GM21723 (cell line): ENCODE results near the gene SOX15.
A peak's percentile ranks its signal among the peaks of the same experiment; 100 is the strongest.
"Not testable (repeated sequence)": the region's sequence is repeated elsewhere in the genome, so short reads cannot be mapped to it uniquely, and the experiment has no call there.

Experiments
- ATAC-seq: cut with Tn5 transposase; IDR thresholded peaks from one replicate; pipeline ENCODE4 v1.9.1; 2021; ENCODE audit warnings: mild to moderate bottlenecking, moderate library complexity; ENCODE audit not compliant: unreplicated experiment

SOX15 gene

GRCh38 chr17:7589891-7590691 lies at the start of gene SOX15:
SOX15 (minus strand) TSS chr17:7590094; CDS start chr17:7589676, 418 bp downstream.
- ATAC-seq: no peak

GRCh38 chr17:7636163-7636562 lies 46.3 kb upstream of the SOX15 start:
- no peak for ATAC-seq

GRCh38 chr17:7634384-7634783 lies 44.5 kb upstream of the SOX15 start:
- ATAC-seq: no peak

GRCh38 chr17:7633093-7633492 lies 43.2 kb upstream of the SOX15 start:
- no peak for ATAC-seq

GRCh38 chr17:7632492-7632894 lies 42.6 kb upstream of the SOX15 start:
- ATAC-seq: no peak

- ATAC-seq: no peak
Observed at GRCh38 chr17:7631398-7632380, 41.8 kb upstream of the SOX15 start.

GRCh38 chr17:7629939-7630571 lies 40.2 kb upstream of the SOX15 start, which contains the start of gene SHBG:
SHBG (plus strand) TSS chr17:7630135; CDS start chr17:7630173, 38 bp downstream.
- no peak for ATAC-seq

- ATAC-seq: peak; percentile 77
Observed at GRCh38 chr17:7627250-7628121, 37.6 kb upstream of the SOX15 start, which contains the start of gene SAT2. SAT2 (minus strand) TSS chr17:7627821; CDS start chr17:7627635, 186 bp downstream.

GRCh38 chr17:7626956-7627249 lies 37.0 kb upstream of the SOX15 start:
- ATAC-seq: no peak

- ATAC-seq: no peak
Observed at GRCh38 chr17:7626307-7626706, 36.4 kb upstream of the SOX15 start.

- ATAC-seq: not testable (repeated sequence)
Observed at GRCh38 chr17:7625749-7626148, 35.9 kb upstream of the SOX15 start.

GRCh38 chr17:7623661-7624060 lies 33.8 kb upstream of the SOX15 start:
- no peak for ATAC-seq

GRCh38 chr17:7620835-7621234 lies 30.9 kb upstream of the SOX15 start:
- no peak for ATAC-seq

- ATAC-seq: no peak
Observed at GRCh38 chr17:7618608-7619007, 28.7 kb upstream of the SOX15 start.

- no peak for ATAC-seq
Observed at GRCh38 chr17:7615265-7615747, 25.4 kb upstream of the SOX15 start.

GRCh38 chr17:7614425-7615264 lies 24.8 kb upstream of the SOX15 start, which contains the start of gene FXR2:
FXR2 (minus strand) TSS chr17:7614897; CDS start chr17:7614532, 365 bp downstream.
- ATAC-seq: peak; percentile 81

- no peak for ATAC-seq
Observed at GRCh38 chr17:7613769-7614424, 24.0 kb upstream of the SOX15 start.

GRCh38 chr17:7612294-7612640 lies 22.4 kb upstream of the SOX15 start:
- ATAC-seq: no peak
